ENCODE results near the gene ACMSD.

Gene ACMSD

DNA sequence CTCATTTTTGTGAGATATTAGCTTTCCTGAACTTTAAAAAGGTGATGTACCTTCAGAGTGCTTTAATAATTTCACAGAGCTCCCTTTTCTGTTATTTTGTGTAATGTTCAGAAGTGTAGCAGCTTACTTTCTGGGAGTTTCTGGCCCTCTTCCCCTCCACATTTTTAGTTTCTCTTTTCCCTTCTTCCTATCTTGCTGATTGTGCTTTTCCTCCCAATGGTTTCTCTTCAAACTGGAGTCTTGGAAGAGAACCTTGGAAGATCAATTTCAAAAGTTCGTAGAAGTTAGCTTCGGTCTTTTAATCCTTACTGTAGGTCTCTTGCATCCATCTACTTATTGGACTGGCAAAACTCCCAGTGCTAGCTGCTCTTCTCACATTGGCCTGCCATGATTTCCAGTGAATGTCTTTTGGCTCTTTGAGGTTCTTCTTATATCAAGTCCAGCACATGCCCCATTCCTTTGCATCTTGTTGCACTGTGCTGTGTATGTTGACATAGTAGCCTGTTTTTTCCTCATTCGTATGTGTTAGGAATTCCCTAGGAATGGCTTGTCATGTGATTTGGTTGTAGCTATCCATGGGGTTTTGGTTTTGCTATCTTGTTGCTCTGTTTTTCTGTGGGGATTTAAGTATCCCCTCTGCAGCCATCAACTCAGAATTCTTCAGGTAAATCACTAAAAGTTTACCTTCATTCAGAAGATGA lies 88.0 kb downstream of the ACMSD start:
- Histone ChIP-seq H3K27me3 (replicated peaks in 2 of 5; ENCODE audit: control insufficient read depth in 4 of 5, insufficient read depth in 5 of 5, low read length in 4 of 5) (no peaks in the 10 kb centered on the region), H3K36me3 (ENCODE audit: control insufficient read depth in 4 of 4, insufficient read depth in 4 of 4, low read length in 3 of 4) (peaks cover 0 to 36% (median 3%) of the 10 kb centered on the region in 4 experiments), H3K27ac (ENCODE audit: insufficient read depth in 1 of 2, low read depth in 1 of 2, low read length in 2 of 2, poor library complexity in 1 of 2, severe bottlenecking in 2 of 2) (peak overlapping the region in 1 of 2 experiments; percentile 40), H3K9me3 (ENCODE audit: control extremely low read depth in 1 of 5, control insufficient read depth in 4 of 5, insufficient read depth in 2 of 5, low read depth in 1 of 5, low read length in 4 of 5) (no peaks in the 10 kb centered on the region), H3K4me3 (ENCODE audit: control insufficient read depth in 1 of 7, extremely low read depth in 1 of 7, insufficient read depth in 4 of 7, low read depth in 2 of 7, low read length in 6 of 7) (peak overlapping the region in 1 of 7 experiments; percentile 1), H3K4me1 (ENCODE audit: control extremely low read depth in 1 of 4, control insufficient read depth in 4 of 4, insufficient read depth in 4 of 4, low read length in 3 of 4) (peaks cover 0 to 18% (median 15%) of the 10 kb centered on the region in 4 experiments)
- POLR2A ChIA-PET, result no interaction called here
- CTCF ChIA-PET, result interaction anchor here (0.6 to 1.6 kb wide), 7 partner anchors 10 to 952 kb away, joined by 3 to 6 read pairs (median 4); no protein-coding TSS in a partner anchor
- 100% methylated on average over 2 of the region's 3 CpGs for WGBS (ENCODE audit: insufficient coverage)
- DNase-seq, result no peak

DNA sequence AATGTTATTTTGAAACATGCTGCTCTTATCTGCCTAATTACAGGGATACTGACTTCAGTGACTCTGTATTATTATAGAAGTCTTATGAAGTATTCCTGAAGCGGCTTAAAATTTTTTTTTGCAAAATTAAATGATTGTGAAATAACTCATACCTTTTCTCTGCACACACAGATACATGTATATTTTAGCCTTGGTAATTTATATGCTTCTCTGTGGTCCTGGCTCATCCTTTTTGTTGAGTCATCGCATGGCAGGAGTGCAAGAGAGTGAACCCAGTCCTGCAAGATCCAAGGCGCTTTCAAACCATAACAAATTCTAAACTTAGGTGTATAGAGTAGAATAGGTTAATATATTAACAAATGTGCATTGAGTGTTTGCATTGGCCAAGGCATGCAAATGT lies 88.8 kb downstream of the ACMSD start:
- DNase-seq, result peak in 2 of 3 donors; percentile 36 to 49
- H3K36me3 ChIP-seq (ENCODE audit: control insufficient read depth in 4 of 4, insufficient read depth in 4 of 4, low read length in 3 of 4), result peaks cover 0 to 30% (median 3%) of the 10 kb centered on the region in 4 experiments

DNA sequence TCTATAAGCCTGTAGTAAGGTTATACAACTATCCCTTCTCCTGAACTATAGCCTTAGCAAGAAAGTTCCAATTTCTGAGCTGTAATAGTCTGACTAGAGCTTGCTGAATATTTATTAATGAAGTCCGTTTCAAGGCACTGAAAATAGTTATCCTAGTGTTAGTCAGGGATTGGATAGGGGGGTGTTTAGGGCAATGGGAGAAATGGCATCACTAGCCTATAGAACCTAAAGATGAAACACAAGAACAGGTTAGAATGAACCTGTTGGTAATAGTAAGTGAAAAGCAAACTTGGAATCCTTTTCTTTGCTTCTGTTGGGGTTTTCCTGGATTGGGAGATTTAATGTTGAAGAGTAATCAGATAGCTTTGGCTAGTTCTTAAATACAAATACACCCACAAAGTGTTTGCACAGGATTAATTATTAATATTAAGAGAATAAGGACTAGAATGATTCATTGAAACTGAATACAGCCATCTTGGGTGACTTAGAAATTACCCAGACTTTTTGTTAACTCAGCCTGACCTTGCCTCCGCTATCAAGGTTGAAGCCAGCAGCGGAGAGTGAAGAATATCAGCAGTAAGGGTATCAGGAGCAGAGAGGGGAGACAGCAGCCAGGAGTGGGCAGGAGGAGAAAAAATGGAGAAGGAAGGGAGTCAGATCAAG lies 94.6 kb downstream of the ACMSD start:
- WGBS (ENCODE audit: insufficient coverage), result 100% methylated on average over 3 of the region's 3 CpGs
- no peak for DNase-seq
- peaks cover 0 to 18% (median 7%) of the 10 kb centered on the region in 4 experiments for H3K4me1 ChIP-seq (ENCODE audit: control extremely low read depth in 1 of 4, control insufficient read depth in 4 of 4, insufficient read depth in 4 of 4, low read length in 3 of 4)
- no peaks in the 10 kb centered on the region for H3K27me3 ChIP-seq (replicated peaks in 2 of 5; ENCODE audit: control insufficient read depth in 4 of 5, insufficient read depth in 5 of 5, low read length in 4 of 5)
- H3K9me3 ChIP-seq (ENCODE audit: control extremely low read depth in 1 of 5, control insufficient read depth in 4 of 5, insufficient read depth in 2 of 5, low read depth in 1 of 5, low read length in 4 of 5), result no peaks in the 10 kb centered on the region
- H3K4me3 ChIP-seq (ENCODE audit: control insufficient read depth in 1 of 7, extremely low read depth in 1 of 7, insufficient read depth in 4 of 7, low read depth in 2 of 7, low read length in 6 of 7), result no peak overlapping the region
- POLR2A ChIA-PET, result interaction anchor here (1.0 kb wide), 1 partner anchor 14 kb away, joined by 3 read pairs; the partner anchor contains the start of gene CCNT2
- no peak overlapping the region for H3K27ac ChIP-seq (ENCODE audit: insufficient read depth in 1 of 2, low read depth in 1 of 2, low read length in 2 of 2, poor library complexity in 1 of 2, severe bottlenecking in 2 of 2)
- CTCF ChIA-PET, result no interaction called here
- H3K36me3 ChIP-seq (ENCODE audit: control insufficient read depth in 4 of 4, insufficient read depth in 4 of 4, low read length in 3 of 4), result peaks cover 0 to 18% (median 4%) of the 10 kb centered on the region in 4 experiments

More for the DNA sequence above, 88.8 kb downstream of the ACMSD start:
- POLR2A ChIA-PET, result no interaction called here
- Histone ChIP-seq H3K27ac (ENCODE audit: insufficient read depth in 1 of 2, low read depth in 1 of 2, low read length in 2 of 2, poor library complexity in 1 of 2, severe bottlenecking in 2 of 2) (peak overlapping the region in 1 of 2 experiments; percentile 40), H3K27me3 (replicated peaks in 2 of 5; ENCODE audit: control insufficient read depth in 4 of 5, insufficient read depth in 5 of 5, low read length in 4 of 5) (no peaks in the 10 kb centered on the region), H3K4me3 (ENCODE audit: control insufficient read depth in 1 of 7, extremely low read depth in 1 of 7, insufficient read depth in 4 of 7, low read depth in 2 of 7, low read length in 6 of 7) (no peak overlapping the region), H3K9me3 (ENCODE audit: control extremely low read depth in 1 of 5, control insufficient read depth in 4 of 5, insufficient read depth in 2 of 5, low read depth in 1 of 5, low read length in 4 of 5) (no peaks in the 10 kb centered on the region), H3K4me1 (ENCODE audit: control extremely low read depth in 1 of 4, control insufficient read depth in 4 of 4, insufficient read depth in 4 of 4, low read length in 3 of 4) (peaks cover 0 to 18% (median 14%) of the 10 kb centered on the region in 4 experiments)
- CTCF ChIA-PET, result interaction anchor here (1.0 to 1.6 kb wide), 3 partner anchors 9 to 22 kb away, joined by 4 to 6 read pairs (median 5); no protein-coding TSS in a partner anchor
- WGBS (ENCODE audit: insufficient coverage), result no CpG with 5 or more reads among the region's 3 CpGs

DNA sequence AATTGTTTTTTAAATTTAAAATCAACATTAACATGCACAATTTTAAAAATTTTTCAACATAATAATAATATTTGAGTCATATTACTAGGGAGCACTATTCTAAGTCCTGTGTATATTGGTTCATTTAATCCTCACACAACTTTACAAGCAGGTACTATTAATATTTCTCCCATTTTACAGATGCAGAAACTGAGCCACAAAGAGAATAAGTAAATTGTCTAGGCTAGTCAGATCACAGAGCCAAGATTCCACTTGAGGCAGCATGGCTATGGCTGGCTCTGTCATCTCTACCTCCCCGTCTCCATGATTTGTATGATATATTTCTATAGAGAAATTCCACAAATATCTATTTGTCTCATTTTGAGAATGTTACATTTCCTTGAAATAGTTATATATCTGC lies 95.3 kb downstream of the ACMSD start:
- ChIA-PET POLR2A (no interaction called here), CTCF (no interaction called here)
- H3K36me3 ChIP-seq (ENCODE audit: control insufficient read depth in 4 of 4, insufficient read depth in 4 of 4, low read length in 3 of 4), result peaks cover 3 to 23% (median 8%) of the 10 kb centered on the region in 4 experiments
- peaks cover 0 to 18% (median 7%) of the 10 kb centered on the region in 4 experiments for H3K4me1 ChIP-seq (ENCODE audit: control extremely low read depth in 1 of 4, control insufficient read depth in 4 of 4, insufficient read depth in 4 of 4, low read length in 3 of 4)
- H3K27me3 ChIP-seq (replicated peaks in 2 of 5; ENCODE audit: control insufficient read depth in 4 of 5, insufficient read depth in 5 of 5, low read length in 4 of 5), result no peaks in the 10 kb centered on the region
- WGBS (ENCODE audit: insufficient coverage), result no CpG with 5 or more reads among the region's 1 CpG
- no peak overlapping the region for H3K27ac ChIP-seq (ENCODE audit: insufficient read depth in 1 of 2, low read depth in 1 of 2, low read length in 2 of 2, poor library complexity in 1 of 2, severe bottlenecking in 2 of 2)
- no peaks in the 10 kb centered on the region for H3K9me3 ChIP-seq (ENCODE audit: control extremely low read depth in 1 of 5, control insufficient read depth in 4 of 5, insufficient read depth in 2 of 5, low read depth in 1 of 5, low read length in 4 of 5)
- DNase-seq, result no peak
- H3K4me3 ChIP-seq (ENCODE audit: control insufficient read depth in 1 of 7, extremely low read depth in 1 of 7, insufficient read depth in 4 of 7, low read depth in 2 of 7, low read length in 6 of 7), result no peak overlapping the region

DNA sequence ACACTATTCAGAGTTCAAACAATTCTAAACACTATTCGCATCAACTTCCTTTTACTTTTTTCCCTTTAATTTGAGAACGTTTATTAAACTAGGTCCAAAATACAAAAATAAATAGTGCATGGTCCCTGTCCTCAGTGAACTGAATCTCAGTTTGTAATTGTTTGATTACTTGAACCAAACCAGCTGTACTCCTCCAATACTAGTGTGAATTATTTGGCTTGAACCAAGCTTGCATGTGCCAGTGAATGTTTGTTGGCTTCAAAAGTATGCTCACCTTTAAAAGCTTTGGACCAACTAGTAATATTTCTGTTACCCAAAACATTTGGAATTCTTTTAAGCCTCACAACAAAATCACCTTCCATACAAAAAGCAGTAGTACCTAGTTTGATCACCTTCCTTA lies 95.7 kb downstream of the ACMSD start:
- ChIA-PET POLR2A (interaction anchor here (0.6 kb wide), 1 partner anchor 19 kb away, joined by 5 read pairs; no protein-coding TSS in a partner anchor), CTCF (no interaction called here)
- DNase-seq, result no peak
- Histone ChIP-seq H3K4me1 (ENCODE audit: control extremely low read depth in 1 of 4, control insufficient read depth in 4 of 4, insufficient read depth in 4 of 4, low read length in 3 of 4) (peaks cover 0 to 18% (median 7%) of the 10 kb centered on the region in 4 experiments), H3K9me3 (ENCODE audit: control extremely low read depth in 1 of 5, control insufficient read depth in 4 of 5, insufficient read depth in 2 of 5, low read depth in 1 of 5, low read length in 4 of 5) (no peaks in the 10 kb centered on the region), H3K36me3 (ENCODE audit: control insufficient read depth in 4 of 4, insufficient read depth in 4 of 4, low read length in 3 of 4) (peaks cover 3 to 27% (median 11%) of the 10 kb centered on the region in 4 experiments), H3K27ac (ENCODE audit: insufficient read depth in 1 of 2, low read depth in 1 of 2, low read length in 2 of 2, poor library complexity in 1 of 2, severe bottlenecking in 2 of 2) (no peak overlapping the region), H3K27me3 (replicated peaks in 2 of 5; ENCODE audit: control insufficient read depth in 4 of 5, insufficient read depth in 5 of 5, low read length in 4 of 5) (no peaks in the 10 kb centered on the region), H3K4me3 (ENCODE audit: control insufficient read depth in 1 of 7, extremely low read depth in 1 of 7, insufficient read depth in 4 of 7, low read depth in 2 of 7, low read length in 6 of 7) (no peak overlapping the region)
- WGBS (ENCODE audit: insufficient coverage), result no CpG with 5 or more reads among the region's 2 CpGs

DNA sequence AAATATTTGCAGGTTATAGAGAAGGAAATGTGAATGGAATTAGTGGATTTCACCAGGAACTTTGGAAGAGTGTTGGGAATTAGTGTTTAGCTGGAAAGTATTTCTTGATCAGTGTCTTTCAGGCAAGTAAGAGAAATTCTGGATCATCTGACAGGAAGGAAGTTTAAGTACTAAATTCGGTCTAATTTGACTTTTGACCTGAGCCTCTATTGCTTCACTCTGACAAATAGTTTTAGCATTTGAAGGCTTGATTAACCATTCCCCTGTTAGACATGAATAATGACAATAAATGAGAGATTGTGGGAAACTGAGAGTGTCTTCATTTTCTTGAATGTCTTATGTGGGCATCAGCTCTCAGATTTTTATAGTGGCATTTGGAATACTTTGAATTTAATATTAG lies 96.2 kb downstream of the ACMSD start:
- WGBS (ENCODE audit: insufficient coverage), result 0% methylated on average over 1 of the region's 1 CpG
- CTCF ChIA-PET, result no interaction called here
- Histone ChIP-seq H3K4me3 (ENCODE audit: control insufficient read depth in 1 of 7, extremely low read depth in 1 of 7, insufficient read depth in 4 of 7, low read depth in 2 of 7, low read length in 6 of 7) (no peak overlapping the region), H3K36me3 (ENCODE audit: control insufficient read depth in 4 of 4, insufficient read depth in 4 of 4, low read length in 3 of 4) (peaks cover 5 to 30% (median 13%) of the 10 kb centered on the region in 4 experiments), H3K27me3 (replicated peaks in 2 of 5; ENCODE audit: control insufficient read depth in 4 of 5, insufficient read depth in 5 of 5, low read length in 4 of 5) (no peaks in the 10 kb centered on the region), H3K9me3 (ENCODE audit: control extremely low read depth in 1 of 5, control insufficient read depth in 4 of 5, insufficient read depth in 2 of 5, low read depth in 1 of 5, low read length in 4 of 5) (no peaks in the 10 kb centered on the region), H3K4me1 (ENCODE audit: control extremely low read depth in 1 of 4, control insufficient read depth in 4 of 4, insufficient read depth in 4 of 4, low read length in 3 of 4) (peaks cover 0 to 18% (median 7%) of the 10 kb centered on the region in 4 experiments), H3K27ac (ENCODE audit: insufficient read depth in 1 of 2, low read depth in 1 of 2, low read length in 2 of 2, poor library complexity in 1 of 2, severe bottlenecking in 2 of 2) (no peak overlapping the region)
- POLR2A ChIA-PET, result interaction anchor here (0.6 kb wide), 1 partner anchor 19 kb away, joined by 5 read pairs; no protein-coding TSS in a partner anchor
- no peak for DNase-seq

DNA sequence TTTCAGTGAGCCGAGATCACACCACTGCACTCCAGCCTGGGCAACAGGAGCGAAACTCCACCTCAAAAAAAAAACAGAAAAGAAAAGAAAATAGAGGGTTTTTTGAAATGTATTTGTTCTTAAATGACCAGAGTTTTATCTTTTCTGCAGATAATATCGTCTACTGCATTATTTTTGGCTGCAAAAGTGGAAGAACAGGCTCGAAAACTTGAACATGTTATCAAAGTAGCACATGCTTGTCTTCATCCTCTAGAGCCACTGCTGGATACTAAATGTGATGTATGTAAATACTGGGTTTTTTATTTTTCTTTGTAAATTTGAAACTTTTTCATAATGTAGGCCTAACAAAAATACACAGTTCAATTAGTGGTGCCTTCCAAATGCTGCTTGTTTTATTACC lies 98.3 kb downstream of the ACMSD start:
- H3K4me1 ChIP-seq (ENCODE audit: control extremely low read depth in 1 of 4, control insufficient read depth in 4 of 4, insufficient read depth in 4 of 4, low read length in 3 of 4), result peaks cover 0 to 18% (median 7%) of the 10 kb centered on the region in 4 experiments
- ChIA-PET CTCF (interaction anchor here (1.7 kb wide), 1 partner anchor 10 kb away, joined by 6 read pairs; no protein-coding TSS in a partner anchor), POLR2A (no interaction called here)
- H3K36me3 ChIP-seq (ENCODE audit: control insufficient read depth in 4 of 4, insufficient read depth in 4 of 4, low read length in 3 of 4), result peaks cover 12 to 41% (median 24%) of the 10 kb centered on the region in 4 experiments
- H3K27ac ChIP-seq (ENCODE audit: insufficient read depth in 1 of 2, low read depth in 1 of 2, low read length in 2 of 2, poor library complexity in 1 of 2, severe bottlenecking in 2 of 2), result no peak overlapping the region
- no peaks in the 10 kb centered on the region for H3K9me3 ChIP-seq (ENCODE audit: control extremely low read depth in 1 of 5, control insufficient read depth in 4 of 5, insufficient read depth in 2 of 5, low read depth in 1 of 5, low read length in 4 of 5)
- no peak overlapping the region for H3K4me3 ChIP-seq (ENCODE audit: control insufficient read depth in 1 of 7, extremely low read depth in 1 of 7, insufficient read depth in 4 of 7, low read depth in 2 of 7, low read length in 6 of 7)
- no peaks in the 10 kb centered on the region for H3K27me3 ChIP-seq (replicated peaks in 2 of 5; ENCODE audit: control insufficient read depth in 4 of 5, insufficient read depth in 5 of 5, low read length in 4 of 5)
- DNase-seq, result no peak
- WGBS (ENCODE audit: insufficient coverage), result 83% methylated on average over 2 of the region's 4 CpGs

All from common myeloid progenitor, CD34-positive (primary cell).